Neural crest cell (in vitro differentiated cells): ENCODE results near the gene LAMB1. TPM values are rescaled to one million over a fixed set of nuclear protein-coding genes. Genes with fewer than 3 reads are reported as not detected.

Experiments used
- DNase-seq: peaks from one replicate; pipeline ENCODE4 v3.0.0; 2021; ENCODE audit warnings: low read depth, mixed read lengths, low spot score
- H3K27ac Mint-ChIP-seq: one replicate; pipeline ENCODE4 v1.8.0; 2021; ENCODE audit warnings: mild to moderate bottlenecking, mixed read lengths; ENCODE audit not compliant: unreplicated experiment
- H3K27me3 Mint-ChIP-seq: 2 replicates; pipeline ENCODE4 v1.8.0; 2021; ENCODE audit warnings: low read depth, mild to moderate bottlenecking, mixed read lengths
- H3K36me3 Mint-ChIP-seq: 2 replicates; pipeline ENCODE4 v1.8.0; 2021; ENCODE audit warnings: low read depth, mild to moderate bottlenecking, mixed read lengths
- H3K4me1 Mint-ChIP-seq: 2 replicates; pipeline ENCODE4 v1.8.0; 2021; ENCODE audit warnings: mixed read lengths
- H3K4me3 Mint-ChIP-seq: one replicate; pipeline ENCODE4 v1.8.0; 2021; ENCODE audit warnings: mild to moderate bottlenecking, mixed read lengths
- H3K9me3 Mint-ChIP-seq: 2 replicates; pipeline ENCODE4 v1.8.0; 2021; ENCODE audit warnings: mixed read lengths
- total RNA-seq: library from RNA; stranded (reverse); gene quantifications from 2 replicates; pipeline ENCODE4 v1.2.1, GENCODE V29; 2021
- TF ChIP-seq, protein P1 (sequence below): fragments of 200-600 bp; sonication (generic); conservative IDR thresholded peaks from 2 replicates; pipeline ENCODE4 v1.5.0; 2021; ENCODE audit warnings: antibody characterized with exemption, mild to moderate bottlenecking

LAMB1 gene
- total RNA-seq, 1 donor from 2014 or later, result 131 TPM

DNA sequence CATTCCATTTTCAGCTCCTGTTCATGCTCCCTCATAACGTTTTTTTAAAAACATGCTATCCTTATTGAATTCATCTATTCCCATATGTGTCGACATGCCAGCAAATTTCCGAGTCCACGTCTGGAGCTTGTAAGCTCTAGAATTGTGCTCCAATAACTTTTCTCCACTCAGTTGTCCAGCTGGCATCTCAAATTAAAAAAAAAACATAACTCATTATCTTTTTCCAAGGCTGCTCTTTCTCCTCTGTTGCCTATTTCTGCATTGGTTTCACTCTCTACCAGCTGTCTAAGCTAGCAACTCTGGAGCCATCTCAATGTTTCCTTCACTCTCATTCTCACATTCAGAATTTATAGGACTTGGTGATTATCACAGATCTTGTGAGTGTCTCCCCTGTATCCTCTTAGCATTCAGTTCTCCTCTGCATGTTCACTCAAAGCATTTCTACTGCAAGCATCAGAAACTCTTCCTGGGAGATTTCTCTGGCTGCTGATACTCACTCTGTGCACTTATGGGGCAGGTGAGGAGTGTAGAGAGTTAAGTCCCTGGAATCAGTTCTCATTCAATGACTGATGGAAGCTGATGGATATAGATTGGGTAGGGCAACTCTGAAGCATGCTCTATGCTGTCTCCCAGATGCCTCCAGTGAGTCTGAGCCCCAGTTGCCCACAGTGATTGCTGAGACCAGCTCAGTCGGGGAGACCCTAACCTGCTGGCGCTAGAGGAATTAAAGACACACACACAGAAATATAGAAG is 118.7 kb downstream of the LAMB1 start:
- no peaks in the 10 kb centered on the region for H3K4me1 Mint-ChIP-seq
- H3K27ac Mint-ChIP-seq, result no peak overlapping the region
- DNase-seq, result no peak
- H3K27me3 Mint-ChIP-seq, result peaks cover 35% of the 10 kb centered on the region
- H3K4me3 Mint-ChIP-seq, result no peak overlapping the region
- H3K9me3 Mint-ChIP-seq, result no peaks in the 10 kb centered on the region
- H3K36me3 Mint-ChIP-seq, result no peaks in the 10 kb centered on the region
- TF ChIP-seq, protein P1, sequence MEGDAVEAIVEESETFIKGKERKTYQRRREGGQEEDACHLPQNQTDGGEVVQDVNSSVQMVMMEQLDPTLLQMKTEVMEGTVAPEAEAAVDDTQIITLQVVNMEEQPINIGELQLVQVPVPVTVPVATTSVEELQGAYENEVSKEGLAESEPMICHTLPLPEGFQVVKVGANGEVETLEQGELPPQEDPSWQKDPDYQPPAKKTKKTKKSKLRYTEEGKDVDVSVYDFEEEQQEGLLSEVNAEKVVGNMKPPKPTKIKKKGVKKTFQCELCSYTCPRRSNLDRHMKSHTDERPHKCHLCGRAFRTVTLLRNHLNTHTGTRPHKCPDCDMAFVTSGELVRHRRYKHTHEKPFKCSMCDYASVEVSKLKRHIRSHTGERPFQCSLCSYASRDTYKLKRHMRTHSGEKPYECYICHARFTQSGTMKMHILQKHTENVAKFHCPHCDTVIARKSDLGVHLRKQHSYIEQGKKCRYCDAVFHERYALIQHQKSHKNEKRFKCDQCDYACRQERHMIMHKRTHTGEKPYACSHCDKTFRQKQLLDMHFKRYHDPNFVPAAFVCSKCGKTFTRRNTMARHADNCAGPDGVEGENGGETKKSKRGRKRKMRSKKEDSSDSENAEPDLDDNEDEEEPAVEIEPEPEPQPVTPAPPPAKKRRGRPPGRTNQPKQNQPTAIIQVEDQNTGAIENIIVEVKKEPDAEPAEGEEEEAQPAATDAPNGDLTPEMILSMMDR, result no peak

GRCh38 chr7:107882766-107883165 is 120.2 kb downstream of the LAMB1 start:
- Mint-ChIP-seq H3K9me3 (no peaks in the 10 kb centered on the region), H3K4me3 (no peak overlapping the region), H3K27me3 (peaks cover 35% of the 10 kb centered on the region), H3K27ac (no peak overlapping the region), H3K4me1 (no peaks in the 10 kb centered on the region), H3K36me3 (no peaks in the 10 kb centered on the region)
- TF ChIP-seq, protein P1, result no peak
- DNase-seq, result no peak

- H3K9me3 Mint-ChIP-seq, result no peaks in the 10 kb centered on the region
- H3K27ac Mint-ChIP-seq, result no peak overlapping the region
- peaks cover 20% of the 10 kb centered on the region for H3K27me3 Mint-ChIP-seq
- H3K36me3 Mint-ChIP-seq, result no peaks in the 10 kb centered on the region
- TF ChIP-seq, protein P1, result peak; percentile 87
- no peaks in the 10 kb centered on the region for H3K4me1 Mint-ChIP-seq
- peak; percentile 12 for DNase-seq
- no peak overlapping the region for H3K4me3 Mint-ChIP-seq
These were observed 123.4 kb downstream of the LAMB1 start for GRCh38 chr7:107879400-107880035.

DNA sequence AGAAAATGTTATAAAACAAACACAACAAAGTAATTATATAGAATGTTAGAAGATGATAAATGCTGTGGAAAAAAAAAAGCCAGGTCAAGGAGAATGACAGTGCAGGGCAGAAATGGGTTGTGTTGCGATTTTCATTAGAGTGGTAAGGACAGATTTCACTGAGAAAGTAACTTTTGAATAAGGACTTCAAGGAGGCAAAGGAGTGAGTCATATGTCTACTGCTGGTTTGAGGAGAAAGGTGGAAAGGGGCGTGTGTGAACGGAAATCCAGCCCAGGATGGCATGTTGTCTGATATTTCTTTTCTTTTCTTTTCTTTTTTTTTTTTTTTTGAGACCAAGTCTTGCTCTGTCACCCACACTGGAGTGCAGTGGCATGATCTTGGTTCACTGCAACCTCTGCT is 124.3 kb downstream of the LAMB1 start:
- no peaks in the 10 kb centered on the region for H3K36me3 Mint-ChIP-seq
- no peak for DNase-seq
- TF ChIP-seq, protein P1, result no peak
- no peak overlapping the region for H3K27ac Mint-ChIP-seq
- no peaks in the 10 kb centered on the region for H3K9me3 Mint-ChIP-seq
- H3K4me3 Mint-ChIP-seq, result no peak overlapping the region
- H3K4me1 Mint-ChIP-seq, result no peaks in the 10 kb centered on the region
- H3K27me3 Mint-ChIP-seq, result peaks cover 12% of the 10 kb centered on the region

DNA sequence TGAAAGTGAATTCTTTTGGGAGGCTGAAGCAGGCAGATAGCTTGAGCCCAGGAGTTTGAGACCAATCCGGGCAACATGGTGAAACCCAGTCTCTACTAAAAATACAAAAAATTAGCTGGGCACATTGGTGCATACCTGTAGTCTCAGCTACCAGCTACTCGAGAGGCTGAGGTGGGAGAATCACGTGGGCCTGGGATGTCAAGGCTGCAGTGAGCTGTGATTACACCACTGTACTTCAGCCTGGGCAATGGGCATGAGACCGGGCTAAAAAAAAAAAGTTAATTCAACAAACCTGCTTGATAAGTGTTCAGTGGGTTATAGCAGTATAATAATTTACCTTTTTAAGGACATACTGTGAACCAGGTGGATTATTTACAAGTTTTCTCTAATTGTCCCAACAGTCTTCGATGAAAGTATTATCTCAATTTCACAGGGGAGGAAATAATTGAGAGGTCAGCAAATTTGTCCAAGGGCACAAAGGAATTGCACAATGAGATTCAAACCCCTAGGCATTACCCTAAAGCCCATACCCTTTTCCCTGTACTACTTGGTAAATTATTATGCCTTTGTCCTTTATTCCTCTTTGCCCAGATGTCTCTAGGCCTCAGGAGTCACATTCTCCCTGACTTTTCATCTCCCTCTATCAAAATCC is 125.1 kb downstream of the LAMB1 start:
- Mint-ChIP-seq H3K36me3 (no peaks in the 10 kb centered on the region), H3K9me3 (no peaks in the 10 kb centered on the region), H3K27me3 (peaks cover 8% of the 10 kb centered on the region), H3K27ac (no peak overlapping the region), H3K4me3 (no peak overlapping the region), H3K4me1 (no peaks in the 10 kb centered on the region)
- TF ChIP-seq, protein P1, result no peak
- DNase-seq, result no peak
